Nephron (organoid): Measurements from ENCODE around the gene NRM.

Experiments used
- H3K27ac Mint-ChIP-seq, 3 experiments: 2 replicates each; pipeline ENCODE4 v1.8.0; 2020; ENCODE audit warnings: mixed read lengths in 3 of 3, mild to moderate bottlenecking in 2 of 3, moderate library complexity in 1 of 3
- H3K27me3 Mint-ChIP-seq: 2 replicates; pipeline ENCODE4 v1.8.0; 2021; ENCODE audit warnings: low read depth, mild to moderate bottlenecking, moderate library complexity, mixed read lengths
- H3K36me3 Mint-ChIP-seq: 2 replicates; pipeline ENCODE4 v1.8.0; 2020; ENCODE audit warnings: low read depth, mixed read lengths
- H3K4me1 Mint-ChIP-seq: 2 replicates; pipeline ENCODE4 v1.8.0; 2020; ENCODE audit warnings: mixed read lengths
- H3K4me3 Mint-ChIP-seq, 3 experiments: 2 replicates each; pipeline ENCODE4 v1.8.0; 2020; ENCODE audit warnings: mild to moderate bottlenecking in 3 of 3, mixed read lengths in 3 of 3, moderate library complexity in 2 of 3
- H3K9me3 Mint-ChIP-seq: 2 replicates; pipeline ENCODE4 v1.8.0; 2020; ENCODE audit warnings: mixed read lengths
- CTCF ChIP-seq, 3 experiments: fragments of 200-600 bp; sonication (generic); IDR thresholded peaks; one replicate each; pipeline ENCODE4 v1.5.0; 2021; ENCODE audit warnings: antibody characterized with exemption in 3 of 3; ENCODE audit not compliant: unreplicated experiment in 3 of 3

The NRM gene

DNA sequence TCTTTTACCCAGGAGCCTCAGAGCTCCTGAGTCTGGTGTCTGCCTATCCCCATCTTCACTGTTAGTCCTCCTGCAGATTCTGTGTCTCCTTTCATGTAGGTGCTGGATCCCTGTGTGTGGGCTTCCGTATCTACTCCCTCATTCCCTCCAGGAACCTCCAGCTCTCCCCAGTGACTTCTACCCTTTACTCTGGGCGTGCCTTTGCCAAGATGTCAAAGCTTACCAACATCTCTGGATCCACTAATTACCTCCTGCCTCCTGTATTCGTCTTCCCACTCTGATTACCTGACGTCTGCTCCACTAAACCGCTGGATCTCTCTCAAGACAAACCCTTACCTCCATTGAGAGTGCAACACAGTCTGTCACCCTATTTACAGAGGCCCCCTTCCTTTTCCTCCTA is 46.0 kb downstream of the NRM start:
- peaks cover 14% of the 10 kb centered on the region for H3K4me1 Mint-ChIP-seq
- H3K4me3 Mint-ChIP-seq: no peak overlapping the region
- H3K9me3 Mint-ChIP-seq: no peaks in the 10 kb centered on the region
- no peaks in the 10 kb centered on the region for H3K27me3 Mint-ChIP-seq
- TF ChIP-seq CTCF (IDR thresholded peaks at IDR 0.05; ENCODE audit: unreplicated experiment in 3 of 3): no peak
- H3K36me3 Mint-ChIP-seq: peaks cover 55% of the 10 kb centered on the region
- peak overlapping the region in 1 of 3 experiments; percentile 21 for H3K27ac Mint-ChIP-seq

DNA sequence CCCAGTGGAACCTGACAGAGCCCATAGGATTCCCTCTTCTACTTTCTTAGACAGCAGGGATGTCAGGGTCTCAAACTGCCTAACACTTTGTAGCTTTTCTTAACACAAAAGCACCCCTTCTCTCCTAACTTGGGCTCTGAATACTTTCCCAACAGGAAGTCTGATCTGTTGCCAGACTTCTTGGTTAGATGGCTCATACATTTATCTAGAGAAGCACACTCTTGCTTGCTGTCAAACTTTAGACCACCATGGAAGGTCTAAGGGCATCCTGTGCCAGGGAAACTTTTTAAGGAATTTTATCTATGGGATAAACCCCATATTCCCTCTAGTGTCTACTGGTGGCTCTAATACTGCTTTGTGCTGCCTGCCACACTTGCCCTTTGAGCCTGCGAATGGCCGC is 47.1 kb downstream of the NRM start:
- no peaks in the 10 kb centered on the region for H3K9me3 Mint-ChIP-seq
- no peaks in the 10 kb centered on the region for H3K27me3 Mint-ChIP-seq
- H3K27ac Mint-ChIP-seq: peak overlapping the region in 1 of 3 experiments; percentile 15
- peaks cover 59% of the 10 kb centered on the region for H3K36me3 Mint-ChIP-seq
- H3K4me1 Mint-ChIP-seq: peaks cover 14% of the 10 kb centered on the region
- TF ChIP-seq CTCF (IDR thresholded peaks at IDR 0.05; ENCODE audit: unreplicated experiment in 3 of 3): no peak
- H3K4me3 Mint-ChIP-seq: no peak overlapping the region

DNA sequence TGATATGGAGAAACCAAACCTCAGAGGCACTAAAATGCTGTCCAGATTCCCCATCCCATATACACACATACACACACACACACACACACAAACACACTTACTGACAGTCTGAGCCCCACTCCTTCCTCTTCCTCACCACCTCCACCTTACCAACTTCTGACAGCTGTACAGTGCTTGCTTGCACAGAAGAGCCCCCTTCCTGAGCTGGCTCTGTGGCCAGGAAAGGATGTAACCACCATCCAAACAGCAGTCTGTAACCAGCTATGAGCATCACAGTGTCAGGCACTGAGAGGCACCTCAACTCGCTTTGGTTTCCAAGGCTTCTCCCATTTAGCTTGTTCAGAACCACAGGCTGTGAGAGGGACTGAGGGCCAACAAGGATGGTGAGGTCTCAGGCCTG is 49.7 kb downstream of the NRM start:
- peaks cover under 1% of the 10 kb centered on the region for H3K4me1 Mint-ChIP-seq
- TF ChIP-seq CTCF (IDR thresholded peaks at IDR 0.05; ENCODE audit: unreplicated experiment in 3 of 3): no peak
- no peak overlapping the region for H3K4me3 Mint-ChIP-seq
- H3K27me3 Mint-ChIP-seq: no peaks in the 10 kb centered on the region
- peaks cover 67% of the 10 kb centered on the region for H3K36me3 Mint-ChIP-seq
- no peak overlapping the region for H3K27ac Mint-ChIP-seq
- no peaks in the 10 kb centered on the region for H3K9me3 Mint-ChIP-seq

DNA sequence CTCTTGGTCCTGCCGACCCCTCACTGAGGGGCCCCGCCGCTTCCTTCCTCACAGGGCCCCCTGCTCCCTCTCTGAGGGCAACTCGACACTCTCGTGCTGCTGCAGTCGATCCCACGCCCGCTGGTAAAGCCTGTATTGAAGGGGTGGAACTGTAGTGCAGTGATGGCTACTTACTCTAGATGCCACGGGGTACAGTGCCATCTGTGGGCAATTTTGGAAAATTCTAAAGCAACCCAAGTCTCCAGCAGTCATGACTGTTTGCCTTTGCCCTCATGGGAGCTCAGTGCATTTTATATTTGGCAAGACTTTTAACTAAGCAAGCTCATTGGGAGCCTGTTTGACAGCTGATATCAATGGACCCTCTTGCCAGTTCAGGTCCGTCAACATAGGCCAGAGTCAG is 50.3 kb downstream of the NRM start:
- Mint-ChIP-seq H3K4me1 (no peaks in the 10 kb centered on the region), H3K27ac (no peak overlapping the region), H3K9me3 (no peaks in the 10 kb centered on the region), H3K36me3 (peaks cover 67% of the 10 kb centered on the region), H3K4me3 (no peak overlapping the region), H3K27me3 (no peaks in the 10 kb centered on the region)
- TF ChIP-seq CTCF (IDR thresholded peaks at IDR 0.05; ENCODE audit: unreplicated experiment in 3 of 3): no peak
